IMR-90 (cell line): ENCODE data around the gene LRCOL1. TPM values are rescaled to one million over a fixed set of nuclear protein-coding genes. Genes with fewer than 3 reads are reported as not detected.

Experiments used
- ATAC-seq: fragments of 200-7000 bp; cut with Tn5 transposase; 2 replicates; pipeline ENCODE4 v1.9.1; 2020; ENCODE audit warnings: low read depth, mild to moderate bottlenecking, moderate library complexity
- BruUV-seq: library from RNA; stranded (reverse); fragments of 400-500 nt; replicated peaks from 2 replicates; lab custom pipeline; 2021; lab: Mats Ljungman, UMichigan
- CTCF ChIA-PET: fragments of 300-600 bp; formaldehyde crosslinking; extraction: SDS; loops from one replicate; lab custom pipeline; 2021; ENCODE audit warnings: antibody characterized with exemption; lab: Yijun Ruan, JAX
- POLR2A ChIA-PET: fragments of 300-600 bp; sonication (Branson Sonifier 250); formaldehyde crosslinking; loops from one replicate; lab custom pipeline; 2022; ENCODE audit warnings: antibody characterized with exemption; ENCODE audit not compliant: unreplicated experiment; lab: Charles Lee
- DNase-seq: peaks from one replicate; pipeline ENCODE4 v3.0.0; 2013
- H2AFZ ChIP-seq: replicated peaks from 2 replicates; pipeline ENCODE3; 2013; ENCODE audit warnings: low read length, mild to moderate bottlenecking; ENCODE audit not compliant: poor library complexity
- H2AK5ac ChIP-seq: 2 replicates; pipeline ENCODE4 v1.6.1; 2013; ENCODE audit warnings: low read depth, low read length, inconsistent platforms
- H2AK9ac ChIP-seq: replicated peaks from 2 replicates; pipeline ENCODE3; 2013; ENCODE audit warnings: mild to moderate bottlenecking, low read depth, low read length, moderate library complexity; ENCODE audit not compliant: poor library complexity
- H2BK120ac ChIP-seq: 2 replicates; pipeline ENCODE4 v1.6.1; 2013; ENCODE audit warnings: low read depth, low read length, inconsistent platforms
- H2BK15ac ChIP-seq: 3 replicates; pipeline ENCODE4 v1.6.1; 2013; ENCODE audit warnings: low read depth, low read length, inconsistent platforms
- H2BK20ac ChIP-seq: 2 replicates; pipeline ENCODE4 v1.6.1; 2013; ENCODE audit warnings: low read depth, mild to moderate bottlenecking, inconsistent platforms, low read length, moderate library complexity
- H2BK5ac ChIP-seq: 2 replicates; pipeline ENCODE4 v1.6.1; 2013; ENCODE audit warnings: mild to moderate bottlenecking, low read depth, low read length, inconsistent platforms; ENCODE audit not compliant: poor library complexity, severe bottlenecking
- H3K14ac ChIP-seq: replicated peaks from 2 replicates; pipeline ENCODE4 v1.6.1; 2013; ENCODE audit warnings: low read depth, low read length, inconsistent platforms
- H3K18ac ChIP-seq: 2 replicates; pipeline ENCODE4 v1.6.1; 2013; ENCODE audit warnings: low read depth, low read length, control low read depth
- H3K23ac ChIP-seq: 2 replicates; pipeline ENCODE4 v1.6.1; 2013; ENCODE audit warnings: low read depth, low read length, inconsistent platforms
- H3K27ac ChIP-seq: 2 replicates; pipeline ENCODE4 v1.5.1; 2013; ENCODE audit warnings: mild to moderate bottlenecking, control low read depth, low read length; ENCODE audit not compliant: insufficient read depth
- H3K27me3 ChIP-seq: 2 replicates; pipeline ENCODE4 v1.6.1; 2013; ENCODE audit warnings: low read length; ENCODE audit not compliant: control insufficient read depth, insufficient read depth
- H3K36me3 ChIP-seq: 2 replicates; pipeline ENCODE4 v1.6.1; 2013; ENCODE audit warnings: low read length, mixed read lengths; ENCODE audit not compliant: control insufficient read depth, insufficient read depth
- H3K4ac ChIP-seq: 2 replicates; pipeline ENCODE4 v1.6.1; 2013; ENCODE audit warnings: low read depth, low read length, inconsistent platforms
- H3K4me1 ChIP-seq: 2 replicates; pipeline ENCODE4 v1.6.1; 2013; ENCODE audit warnings: low read length, mixed read lengths; ENCODE audit not compliant: control insufficient read depth, insufficient read depth
- H3K4me2 ChIP-seq: 2 replicates; pipeline ENCODE4 v1.6.1; 2013; ENCODE audit warnings: low read depth, mild to moderate bottlenecking, control low read depth, low read length, moderate library complexity
- H3K4me3 ChIP-seq: 2 replicates; pipeline ENCODE4 v1.5.1; 2013; ENCODE audit warnings: low read depth, mild to moderate bottlenecking, control low read depth, low read length, moderate library complexity; ENCODE audit not compliant: insufficient read depth
- H3K56ac ChIP-seq: 2 replicates; pipeline ENCODE4 v1.6.1; 2013; ENCODE audit warnings: low read length, inconsistent platforms; ENCODE audit not compliant: insufficient read depth; ENCODE audit errors: extremely low read depth
- H3K79me1 ChIP-seq, 2 experiments: 2 replicates each; pipeline ENCODE4 v1.6.1; 2013; ENCODE audit warnings: low read length in 2 of 2, inconsistent platforms in 1 of 2, low read depth in 1 of 2
- H3K9ac ChIP-seq: 2 replicates; pipeline ENCODE4 v1.6.1; 2013; ENCODE audit warnings: low read depth, low read length, control low read depth
- H3K9me1 ChIP-seq: 2 replicates; pipeline ENCODE4 v1.6.1; 2013; ENCODE audit warnings: low read length, inconsistent platforms; ENCODE audit not compliant: insufficient read depth
- H3K9me3 ChIP-seq: 2 replicates; pipeline ENCODE4 v1.6.1; 2013; ENCODE audit warnings: low read length; ENCODE audit not compliant: control insufficient read depth, insufficient read depth
- H4K20me1 ChIP-seq: 2 replicates; pipeline ENCODE4 v1.6.1; 2013; ENCODE audit warnings: low read length, inconsistent platforms; ENCODE audit not compliant: insufficient read depth
- H4K5ac ChIP-seq: 2 replicates; pipeline ENCODE4 v1.6.1; 2013; ENCODE audit warnings: mild to moderate bottlenecking, low read depth, low read length, control low read depth
- H4K8ac ChIP-seq, 2 experiments: 2 replicates each; pipeline ENCODE4 v1.6.1; 2013; ENCODE audit warnings: low read depth in 2 of 2, low read length in 2 of 2, control low read depth in 1 of 2, inconsistent platforms in 1 of 2
- H4K91ac ChIP-seq: 2 replicates; pipeline ENCODE4 v1.6.1; 2013; ENCODE audit warnings: low read depth, low read length, inconsistent platforms; ENCODE audit not compliant: insufficient read depth
- BHLHE40 ChIP-seq: fragments of 150-350 bp; IDR thresholded peaks from 2 replicates; pipeline ENCODE4 v1.6.1; 2016; ENCODE audit warnings: mild to moderate bottlenecking, low read depth, low read length
- CEBPB ChIP-seq: IDR thresholded peaks from 2 replicates; pipeline ENCODE4 v1.6.1; 2012; ENCODE audit warnings: low read depth, low read length, improper control_type of control experiment
- CHD1 ChIP-seq: IDR thresholded peaks from 2 replicates; pipeline ENCODE4 v1.6.1; 2012; ENCODE audit warnings: low read depth, low read length, improper control_type of control experiment
- FOS ChIP-seq: fragments of 150-350 bp; IDR thresholded peaks from 2 replicates; pipeline ENCODE4 v1.6.1; 2016; ENCODE audit warnings: low read depth, low read length
- MAFK ChIP-seq: IDR thresholded peaks from 2 replicates; pipeline ENCODE4 v1.6.1; 2012; ENCODE audit warnings: low read depth, low read length, improper control_type of control experiment
- MAZ ChIP-seq: IDR thresholded peaks from 2 replicates; pipeline ENCODE4 v1.6.1; 2012; ENCODE audit warnings: low read depth, mild to moderate bottlenecking, low read length, improper control_type of control experiment, moderate library complexity, borderline replicate concordance
- MXI1 ChIP-seq: IDR thresholded peaks from 2 replicates; pipeline ENCODE4 v1.6.1; 2012; ENCODE audit warnings: low read depth, mild to moderate bottlenecking, low read length, moderate library complexity, borderline replicate concordance
- NFE2L2 ChIP-seq: fragments of 150-350 bp; IDR thresholded peaks from 2 replicates; pipeline ENCODE4 v1.6.1; 2016; ENCODE audit warnings: low read depth, mild to moderate bottlenecking, low read length
- POLR2A ChIP-seq: IDR thresholded peaks from 2 replicates; pipeline ENCODE4 v1.6.1; 2012; ENCODE audit warnings: mild to moderate bottlenecking, low read depth, low read length
- RAD21 ChIP-seq: IDR thresholded peaks from 2 replicates; pipeline ENCODE4 v1.6.1; 2012; ENCODE audit warnings: low read length, improper control_type of control experiment
- RCOR1 ChIP-seq: IDR thresholded peaks from 2 replicates; pipeline ENCODE4 v1.6.1; 2012; ENCODE audit warnings: mild to moderate bottlenecking, low read length, improper control_type of control experiment; ENCODE audit not compliant: insufficient replicate concordance
- RFX5 ChIP-seq: IDR thresholded peaks from 2 replicates; pipeline ENCODE4 v1.8.0; 2012; ENCODE audit warnings: low read depth, mild to moderate bottlenecking, low read length, moderate library complexity
- SMC3 ChIP-seq: fragments of 150-350 bp; IDR thresholded peaks from 2 replicates; pipeline ENCODE4 v1.6.1; 2016; ENCODE audit warnings: low read depth, mild to moderate bottlenecking, antibody characterized with exemption, low read length, moderate library complexity
- WGBS, 2 experiments: methylation state at CpG; one replicate each; pipeline versions ENCODE4 v1.1.5 to v1.1.7; 2013; ENCODE audit warnings: missing lambda C conversion rate in 2 of 2; ENCODE audit not compliant: insufficient read length in 1 of 2; ENCODE audit errors: extremely low coverage in 2 of 2; 5-methylcytosine and 5-hydroxymethylcytosine counted together
- dilution Hi-C: fragments of 300-500 bp; cut with HindIII; formaldehyde crosslinking; loops from one replicate; pipeline ENCODE4 v1.14.3; 2018; ENCODE audit warnings: low sequenced_read_pairs; ENCODE audit not compliant: unreplicated experiment
- in situ Hi-C: fragments of 300-500 bp; cut with MboI; formaldehyde crosslinking; loops from 3 replicates; pipeline ENCODE4 v1.14.3; 2019; ENCODE audit warnings: low sequenced_read_pairs, inconsistent platforms, mixed read lengths
- intact Hi-C: fragments of 100-400 bp; cut with micrococcal nuclease; formaldehyde crosslinking; loops from 2 replicates; pipeline ENCODE4 v1.10.0; 2022
- polyA plus RNA-seq, 3 experiments: library from polyadenylated mRNA; depleted of rRNA; stranded (reverse); fragments of >200 nt; gene quantifications; 2 replicates each; pipeline ENCODE4 v1.2.3, GENCODE V29; 2012; ENCODE audit warnings: low replicate concordance in 1 of 3
- total RNA-seq: library from RNA; depleted of rRNA; stranded (reverse); fragments of >200 nt; gene quantifications from 2 replicates; pipeline ENCODE4 v1.2.3, GENCODE V29; 2012
- TF ChIP-seq, protein P1 (sequence below): conservative IDR thresholded peaks from 2 replicates; pipeline ENCODE4 v1.5.1; 2012; ENCODE audit warnings: mild to moderate bottlenecking, low read depth, low read length, improper control_type of control experiment
- TF ChIP-seq, protein P2 (sequence below): fragments of 150-350 bp; IDR thresholded peaks from 2 replicates; pipeline ENCODE4 v1.6.1; 2017; ENCODE audit warnings: mild to moderate bottlenecking, antibody characterized with exemption, low read length, low read depth
- TF ChIP-seq, protein P3 (sequence below): fragments of 150-350 bp; IDR thresholded peaks from 2 replicates; pipeline ENCODE4 v1.6.1; 2016; ENCODE audit warnings: low read depth, mild to moderate bottlenecking, low read length, moderate library complexity, borderline replicate concordance

LRCOL1 gene
- total and polyA plus RNA-seq, 2 of the 4 experiments (the other 2 are of a cell fraction): 1.0 TPM; not detected in 1

DNA sequence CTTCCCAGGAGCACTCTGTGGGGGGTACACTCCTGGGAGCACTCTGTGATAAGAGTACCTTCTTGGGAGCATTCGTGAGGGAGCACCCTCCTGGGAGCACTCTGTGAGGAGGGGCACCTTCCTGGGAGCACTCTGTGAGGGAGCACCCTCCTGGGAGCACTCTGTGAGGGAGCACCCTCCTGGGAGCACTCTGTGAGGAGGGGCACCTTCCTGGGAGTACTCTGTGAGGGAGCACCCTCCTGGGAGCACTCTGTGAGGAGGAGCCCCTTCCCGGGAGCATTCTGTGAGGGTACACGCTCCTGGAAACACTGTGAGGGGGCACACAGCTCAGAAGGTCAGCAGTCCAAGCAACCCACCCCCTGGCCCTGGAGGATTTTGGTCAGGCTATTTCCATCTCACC lies 22.6 kb downstream of the LRCOL1 start:
- CTCF ChIA-PET: no interaction called here
- no CpG with 5 or more reads among the region's 3 CpGs for WGBS, 2 experiments
- BruUV-seq: no TSS peak

More for the DNA sequence above, 22.6 kb downstream of the LRCOL1 start:
- H2AK5ac ChIP-seq: no peak overlapping the region
- H4K91ac ChIP-seq: no peak overlapping the region
- no peak for DNase-seq
- H3K9me3 ChIP-seq: peaks cover 5% of the 10 kb centered on the region; the same call in 1 of the 2 replicates
- peaks cover 6% of the 10 kb centered on the region; the same call in 1 of the 2 replicates for H3K27me3 ChIP-seq
- H4K5ac ChIP-seq: no peak overlapping the region
- no peak overlapping the region for H2BK120ac ChIP-seq
- H3K9ac ChIP-seq: no peak overlapping the region
- H2AK9ac ChIP-seq: no peak overlapping the region
- H3K18ac ChIP-seq: no peak overlapping the region
- no peak overlapping the region for H3K23ac ChIP-seq
- no peaks in the 10 kb centered on the region for H3K4me1 ChIP-seq
- H3K36me3 ChIP-seq: peaks cover 5% of the 10 kb centered on the region; the same call in 1 of the 2 replicates
- POLR2A ChIA-PET: interaction anchor here (0.6 kb wide), 1 partner anchor 61 kb away, joined by 3 read pairs; no protein-coding TSS in a partner anchor
- no peak overlapping the region for H2BK5ac ChIP-seq
- intact Hi-C loops (no loop called here), in situ Hi-C loops (no loop called here), dilution Hi-C loops (no loop called here)
- no peak overlapping the region for H3K4me3 ChIP-seq
- ATAC-seq: no peak
- H2BK20ac ChIP-seq: no peak overlapping the region
- H3K4me2 ChIP-seq: no peak overlapping the region
- no peak overlapping the region for H3K14ac ChIP-seq
- H3K4ac ChIP-seq: no peak overlapping the region
- no peak overlapping the region for H3K56ac ChIP-seq
- H3K9me1 ChIP-seq: no peaks in the 10 kb centered on the region
- H2AFZ ChIP-seq: no peak overlapping the region
- no peak overlapping the region for H4K8ac ChIP-seq
- H3K79me1 ChIP-seq: no peaks in the 10 kb centered on the region
- no peak overlapping the region for H3K27ac ChIP-seq
- TF ChIP-seq, protein P1, sequence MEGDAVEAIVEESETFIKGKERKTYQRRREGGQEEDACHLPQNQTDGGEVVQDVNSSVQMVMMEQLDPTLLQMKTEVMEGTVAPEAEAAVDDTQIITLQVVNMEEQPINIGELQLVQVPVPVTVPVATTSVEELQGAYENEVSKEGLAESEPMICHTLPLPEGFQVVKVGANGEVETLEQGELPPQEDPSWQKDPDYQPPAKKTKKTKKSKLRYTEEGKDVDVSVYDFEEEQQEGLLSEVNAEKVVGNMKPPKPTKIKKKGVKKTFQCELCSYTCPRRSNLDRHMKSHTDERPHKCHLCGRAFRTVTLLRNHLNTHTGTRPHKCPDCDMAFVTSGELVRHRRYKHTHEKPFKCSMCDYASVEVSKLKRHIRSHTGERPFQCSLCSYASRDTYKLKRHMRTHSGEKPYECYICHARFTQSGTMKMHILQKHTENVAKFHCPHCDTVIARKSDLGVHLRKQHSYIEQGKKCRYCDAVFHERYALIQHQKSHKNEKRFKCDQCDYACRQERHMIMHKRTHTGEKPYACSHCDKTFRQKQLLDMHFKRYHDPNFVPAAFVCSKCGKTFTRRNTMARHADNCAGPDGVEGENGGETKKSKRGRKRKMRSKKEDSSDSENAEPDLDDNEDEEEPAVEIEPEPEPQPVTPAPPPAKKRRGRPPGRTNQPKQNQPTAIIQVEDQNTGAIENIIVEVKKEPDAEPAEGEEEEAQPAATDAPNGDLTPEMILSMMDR: no peak
- TF ChIP-seq MAFK (no peak), RAD21 (no peak), MXI1 (no peak), CHD1 (no peak), MAZ (no peak), RCOR1 (no peak), RFX5 (no peak), BHLHE40 (no peak), NFE2L2 (no peak), FOS (no peak), CEBPB (no peak), SMC3 (no peak), POLR2A (no peak)
- TF ChIP-seq, protein P2, sequence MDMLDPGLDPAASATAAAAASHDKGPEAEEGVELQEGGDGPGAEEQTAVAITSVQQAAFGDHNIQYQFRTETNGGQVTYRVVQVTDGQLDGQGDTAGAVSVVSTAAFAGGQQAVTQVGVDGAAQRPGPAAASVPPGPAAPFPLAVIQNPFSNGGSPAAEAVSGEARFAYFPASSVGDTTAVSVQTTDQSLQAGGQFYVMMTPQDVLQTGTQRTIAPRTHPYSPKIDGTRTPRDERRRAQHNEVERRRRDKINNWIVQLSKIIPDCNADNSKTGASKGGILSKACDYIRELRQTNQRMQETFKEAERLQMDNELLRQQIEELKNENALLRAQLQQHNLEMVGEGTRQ: no peak
- TF ChIP-seq, protein P3, sequence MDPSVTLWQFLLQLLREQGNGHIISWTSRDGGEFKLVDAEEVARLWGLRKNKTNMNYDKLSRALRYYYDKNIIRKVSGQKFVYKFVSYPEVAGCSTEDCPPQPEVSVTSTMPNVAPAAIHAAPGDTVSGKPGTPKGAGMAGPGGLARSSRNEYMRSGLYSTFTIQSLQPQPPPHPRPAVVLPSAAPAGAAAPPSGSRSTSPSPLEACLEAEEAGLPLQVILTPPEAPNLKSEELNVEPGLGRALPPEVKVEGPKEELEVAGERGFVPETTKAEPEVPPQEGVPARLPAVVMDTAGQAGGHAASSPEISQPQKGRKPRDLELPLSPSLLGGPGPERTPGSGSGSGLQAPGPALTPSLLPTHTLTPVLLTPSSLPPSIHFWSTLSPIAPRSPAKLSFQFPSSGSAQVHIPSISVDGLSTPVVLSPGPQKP: no peak
- H2BK15ac ChIP-seq: no peak overlapping the region
- H4K20me1 ChIP-seq: no peaks in the 10 kb centered on the region
